Measurements from ENCODE around the gene MTR.

MTR gene

GRCh38 chr1:236916131-236916800 lies 121.2 kb downstream of the MTR start:
- H3K4me1 ChIP-seq (ENCODE audit: control insufficient read depth, low read depth, low read length) = no peaks in the 10 kb centered on the region
- H3K36me3 ChIP-seq (ENCODE audit: control insufficient read depth, low read depth, low read length) = no peaks in the 10 kb centered on the region
- no peak overlapping the region for H3K4me3 ChIP-seq (ENCODE audit: low read length)
- no peak overlapping the region for H3K27ac ChIP-seq (ENCODE audit: low read length)
- no peaks in the 10 kb centered on the region for H3K27me3 ChIP-seq (ENCODE audit: control insufficient read depth, insufficient read depth, low read length)
- peaks cover 13% of the 10 kb centered on the region for H3K9me3 ChIP-seq (ENCODE audit: control insufficient read depth, low read depth, low read length)
- no peak overlapping the region for H3K9ac ChIP-seq (ENCODE audit: low read length)

GRCh38 chr1:236917448-236917847 lies 122.4 kb downstream of the MTR start:
- no peak overlapping the region for H3K27ac ChIP-seq (ENCODE audit: low read length)
- peaks cover 13% of the 10 kb centered on the region for H3K9me3 ChIP-seq (ENCODE audit: control insufficient read depth, low read depth, low read length)
- no peaks in the 10 kb centered on the region for H3K36me3 ChIP-seq (ENCODE audit: control insufficient read depth, low read depth, low read length)
- no peaks in the 10 kb centered on the region for H3K4me1 ChIP-seq (ENCODE audit: control insufficient read depth, low read depth, low read length)
- no peak overlapping the region for H3K4me3 ChIP-seq (ENCODE audit: low read length)
- no peaks in the 10 kb centered on the region for H3K27me3 ChIP-seq (ENCODE audit: control insufficient read depth, insufficient read depth, low read length)
- no peak overlapping the region for H3K9ac ChIP-seq (ENCODE audit: low read length)

- Histone ChIP-seq H3K36me3 (ENCODE audit: control insufficient read depth, low read depth, low read length) (no peaks in the 10 kb centered on the region), H3K4me3 (ENCODE audit: low read length) (no peak overlapping the region), H3K27ac (ENCODE audit: low read length) (no peak overlapping the region), H3K9ac (ENCODE audit: low read length) (no peak overlapping the region), H3K4me1 (ENCODE audit: control insufficient read depth, low read depth, low read length) (no peaks in the 10 kb centered on the region), H3K27me3 (ENCODE audit: control insufficient read depth, insufficient read depth, low read length) (no peaks in the 10 kb centered on the region), H3K9me3 (ENCODE audit: control insufficient read depth, low read depth, low read length) (peaks cover 13% of the 10 kb centered on the region)
These were observed 125.3 kb downstream of the MTR start for GRCh38 chr1:236920286-236920894.

GRCh38 chr1:236921610-236922009 lies 126.5 kb downstream of the MTR start:
- H3K4me3 ChIP-seq (ENCODE audit: low read length) = no peak overlapping the region
- H3K27me3 ChIP-seq (ENCODE audit: control insufficient read depth, insufficient read depth, low read length) = no peaks in the 10 kb centered on the region
- no peak overlapping the region for H3K9ac ChIP-seq (ENCODE audit: low read length)
- no peaks in the 10 kb centered on the region for H3K36me3 ChIP-seq (ENCODE audit: control insufficient read depth, low read depth, low read length)
- H3K27ac ChIP-seq (ENCODE audit: low read length) = no peak overlapping the region
- peaks cover 8% of the 10 kb centered on the region for H3K9me3 ChIP-seq (ENCODE audit: control insufficient read depth, low read depth, low read length)
- H3K4me1 ChIP-seq (ENCODE audit: control insufficient read depth, low read depth, low read length) = no peaks in the 10 kb centered on the region

- Histone ChIP-seq H3K27me3 (ENCODE audit: control insufficient read depth, insufficient read depth, low read length) (no peaks in the 10 kb centered on the region), H3K4me3 (ENCODE audit: low read length) (no peak overlapping the region), H3K27ac (ENCODE audit: low read length) (no peak overlapping the region), H3K36me3 (ENCODE audit: control insufficient read depth, low read depth, low read length) (no peaks in the 10 kb centered on the region), H3K9me3 (ENCODE audit: control insufficient read depth, low read depth, low read length) (peaks cover 2% of the 10 kb centered on the region), H3K4me1 (ENCODE audit: control insufficient read depth, low read depth, low read length) (no peaks in the 10 kb centered on the region), H3K9ac (ENCODE audit: low read length) (no peak overlapping the region)
These were observed 127.1 kb downstream of the MTR start for GRCh38 chr1:236922190-236922589.

GRCh38 chr1:236925386-236925785 lies 130.3 kb downstream of the MTR start:
- Histone ChIP-seq H3K9ac (ENCODE audit: low read length) (no peak overlapping the region), H3K27ac (ENCODE audit: low read length) (no peak overlapping the region), H3K4me3 (ENCODE audit: low read length) (no peak overlapping the region), H3K9me3 (ENCODE audit: control insufficient read depth, low read depth, low read length) (no peaks in the 10 kb centered on the region), H3K4me1 (ENCODE audit: control insufficient read depth, low read depth, low read length) (no peaks in the 10 kb centered on the region), H3K27me3 (ENCODE audit: control insufficient read depth, insufficient read depth, low read length) (no peaks in the 10 kb centered on the region), H3K36me3 (ENCODE audit: control insufficient read depth, low read depth, low read length) (no peaks in the 10 kb centered on the region)

- H3K4me3 ChIP-seq (ENCODE audit: low read length) = no peak overlapping the region
These were observed 135.4 kb downstream of the MTR start for GRCh38 chr1:236930503-236930902.

GRCh38 chr1:236938760-236939159 lies 143.7 kb downstream of the MTR start:
- H3K27me3 ChIP-seq (ENCODE audit: control insufficient read depth, insufficient read depth, low read length) = no peaks in the 10 kb centered on the region
- no peak overlapping the region for H3K27ac ChIP-seq (ENCODE audit: low read length)
- H3K36me3 ChIP-seq (ENCODE audit: control insufficient read depth, low read depth, low read length) = no peaks in the 10 kb centered on the region
- no peak overlapping the region for H3K4me3 ChIP-seq (ENCODE audit: low read length)
- H3K9ac ChIP-seq (ENCODE audit: low read length) = no peak overlapping the region
- H3K4me1 ChIP-seq (ENCODE audit: control insufficient read depth, low read depth, low read length) = peaks cover 3% of the 10 kb centered on the region
- no peaks in the 10 kb centered on the region for H3K9me3 ChIP-seq (ENCODE audit: control insufficient read depth, low read depth, low read length)

More at GRCh38 chr1:236930503-236930902, 135.4 kb downstream of the MTR start:
- no peaks in the 10 kb centered on the region for H3K4me1 ChIP-seq (ENCODE audit: control insufficient read depth, low read depth, low read length)
- no peaks in the 10 kb centered on the region for H3K9me3 ChIP-seq (ENCODE audit: control insufficient read depth, low read depth, low read length)
- H3K27me3 ChIP-seq (ENCODE audit: control insufficient read depth, insufficient read depth, low read length) = no peaks in the 10 kb centered on the region
- H3K36me3 ChIP-seq (ENCODE audit: control insufficient read depth, low read depth, low read length) = no peaks in the 10 kb centered on the region
- H3K9ac ChIP-seq (ENCODE audit: low read length) = no peak overlapping the region
- H3K27ac ChIP-seq (ENCODE audit: low read length) = no peak overlapping the region

GRCh38 chr1:236942431-236942830 lies 147.3 kb downstream of the MTR start:
- Histone ChIP-seq H3K4me3 (ENCODE audit: low read length) (no peak overlapping the region), H3K27ac (ENCODE audit: low read length) (no peak overlapping the region), H3K9me3 (ENCODE audit: control insufficient read depth, low read depth, low read length) (no peaks in the 10 kb centered on the region), H3K36me3 (ENCODE audit: control insufficient read depth, low read depth, low read length) (no peaks in the 10 kb centered on the region), H3K4me1 (ENCODE audit: control insufficient read depth, low read depth, low read length) (peaks cover 3% of the 10 kb centered on the region), H3K9ac (ENCODE audit: low read length) (no peak overlapping the region), H3K27me3 (ENCODE audit: control insufficient read depth, insufficient read depth, low read length) (no peaks in the 10 kb centered on the region)

- Histone ChIP-seq H3K4me3 (ENCODE audit: low read length) (no peak overlapping the region), H3K36me3 (ENCODE audit: control insufficient read depth, low read depth, low read length) (no peaks in the 10 kb centered on the region), H3K9ac (ENCODE audit: low read length) (no peak overlapping the region), H3K9me3 (ENCODE audit: control insufficient read depth, low read depth, low read length) (no peaks in the 10 kb centered on the region), H3K4me1 (ENCODE audit: control insufficient read depth, low read depth, low read length) (no peaks in the 10 kb centered on the region), H3K27ac (ENCODE audit: low read length) (no peak overlapping the region), H3K27me3 (ENCODE audit: control insufficient read depth, insufficient read depth, low read length) (no peaks in the 10 kb centered on the region)
These were observed 149.5 kb downstream of the MTR start for GRCh38 chr1:236944556-236944955.

- Histone ChIP-seq H3K9me3 (ENCODE audit: control insufficient read depth, low read depth, low read length) (no peaks in the 10 kb centered on the region), H3K4me3 (ENCODE audit: low read length) (no peak overlapping the region), H3K9ac (ENCODE audit: low read length) (no peak overlapping the region), H3K36me3 (ENCODE audit: control insufficient read depth, low read depth, low read length) (no peaks in the 10 kb centered on the region), H3K27ac (ENCODE audit: low read length) (no peak overlapping the region), H3K4me1 (ENCODE audit: control insufficient read depth, low read depth, low read length) (no peaks in the 10 kb centered on the region), H3K27me3 (ENCODE audit: control insufficient read depth, insufficient read depth, low read length) (no peaks in the 10 kb centered on the region)
These were observed 149.9 kb downstream of the MTR start for GRCh38 chr1:236945002-236945401.

GRCh38 chr1:236947794-236948193 lies 152.7 kb downstream of the MTR start:
- peaks cover 12% of the 10 kb centered on the region for H3K4me1 ChIP-seq (ENCODE audit: control insufficient read depth, low read depth, low read length)
- H3K36me3 ChIP-seq (ENCODE audit: control insufficient read depth, low read depth, low read length) = no peaks in the 10 kb centered on the region
- H3K27me3 ChIP-seq (ENCODE audit: control insufficient read depth, insufficient read depth, low read length) = no peaks in the 10 kb centered on the region
- no peaks in the 10 kb centered on the region for H3K9me3 ChIP-seq (ENCODE audit: control insufficient read depth, low read depth, low read length)
- no peak overlapping the region for H3K4me3 ChIP-seq (ENCODE audit: low read length)
- H3K27ac ChIP-seq (ENCODE audit: low read length) = no peak overlapping the region
- no peak overlapping the region for H3K9ac ChIP-seq (ENCODE audit: low read length)
